ENCODE measurements around the gene CYP26B1. TPM values are rescaled to one million over a fixed set of nuclear protein-coding genes. Genes with fewer than 3 reads are reported as not detected.
"Not testable (repeated sequence)": the region's sequence is repeated elsewhere in the genome, so short reads cannot be mapped to it uniquely, and the experiment has no call there.

The CYP26B1 gene
- total RNA-seq, 4 donors from 2014 or later = 1.8 to 4.8 (median 2.3) TPM

DNA sequence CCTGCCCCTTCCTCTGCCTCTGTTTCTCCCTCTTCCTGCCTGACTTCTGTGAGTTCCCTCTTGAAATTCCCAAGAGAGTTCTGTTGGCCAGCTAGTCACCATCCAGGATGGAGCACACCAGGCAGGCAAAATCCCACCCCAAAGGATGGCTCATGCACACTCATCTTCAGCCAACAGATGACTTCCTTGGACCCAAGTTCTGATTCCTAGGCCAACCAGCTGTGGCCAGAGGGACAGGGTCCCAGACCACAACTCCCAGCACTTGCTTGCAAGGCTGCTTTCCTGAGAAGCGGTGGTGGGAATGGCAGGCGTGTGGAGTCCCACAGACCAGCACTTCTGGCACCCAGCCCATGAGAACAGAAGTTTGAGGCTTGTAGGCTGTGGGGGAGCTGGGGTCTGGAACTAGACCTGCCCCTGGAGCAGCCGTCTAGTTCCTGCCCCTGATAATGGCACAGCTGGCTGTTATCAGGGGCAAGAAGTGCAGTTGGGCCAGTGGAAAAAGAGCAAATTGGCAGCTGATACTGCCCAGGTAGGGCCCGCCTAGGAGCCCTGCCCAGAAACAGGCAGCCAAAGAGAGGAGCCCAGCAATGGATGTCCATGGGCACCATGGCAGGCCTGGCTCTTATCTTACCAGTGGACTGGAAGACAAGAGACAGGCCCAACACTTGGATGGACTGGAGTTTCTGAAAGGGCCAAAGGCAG lies 56.7 kb downstream of the CYP26B1 start:
- no peak for DNase-seq
- Histone ChIP-seq H3K9me3 (no peaks in the 10 kb centered on the region), H3K27ac (no peak overlapping the region), H3K4me1 (peaks cover 0 to 9% of the 10 kb centered on the region in 2 donors), H3K36me3 (no peaks in the 10 kb centered on the region), H3K4me3 (no peak overlapping the region), H3K27me3 (no peaks in the 10 kb centered on the region)
- TF ChIP-seq, protein P1, sequence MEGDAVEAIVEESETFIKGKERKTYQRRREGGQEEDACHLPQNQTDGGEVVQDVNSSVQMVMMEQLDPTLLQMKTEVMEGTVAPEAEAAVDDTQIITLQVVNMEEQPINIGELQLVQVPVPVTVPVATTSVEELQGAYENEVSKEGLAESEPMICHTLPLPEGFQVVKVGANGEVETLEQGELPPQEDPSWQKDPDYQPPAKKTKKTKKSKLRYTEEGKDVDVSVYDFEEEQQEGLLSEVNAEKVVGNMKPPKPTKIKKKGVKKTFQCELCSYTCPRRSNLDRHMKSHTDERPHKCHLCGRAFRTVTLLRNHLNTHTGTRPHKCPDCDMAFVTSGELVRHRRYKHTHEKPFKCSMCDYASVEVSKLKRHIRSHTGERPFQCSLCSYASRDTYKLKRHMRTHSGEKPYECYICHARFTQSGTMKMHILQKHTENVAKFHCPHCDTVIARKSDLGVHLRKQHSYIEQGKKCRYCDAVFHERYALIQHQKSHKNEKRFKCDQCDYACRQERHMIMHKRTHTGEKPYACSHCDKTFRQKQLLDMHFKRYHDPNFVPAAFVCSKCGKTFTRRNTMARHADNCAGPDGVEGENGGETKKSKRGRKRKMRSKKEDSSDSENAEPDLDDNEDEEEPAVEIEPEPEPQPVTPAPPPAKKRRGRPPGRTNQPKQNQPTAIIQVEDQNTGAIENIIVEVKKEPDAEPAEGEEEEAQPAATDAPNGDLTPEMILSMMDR (IDR thresholded peaks at IDR 0.05 in 4 of 5, conservative IDR thresholded peaks at IDR 0.05 in 1 of 5) = no peak
- no peak for TF ChIP-seq POLR2A (IDR thresholded peaks at IDR 0.05)
- in situ Hi-C loops (cut with MboI; ENCODE audit: low sequenced_read_pairs in 4 of 4) (no loop called here), intact Hi-C loops (cut with DNase I; ENCODE audit: low total_unique reads) (no loop called here)
- no peak for ATAC-seq

DNA sequence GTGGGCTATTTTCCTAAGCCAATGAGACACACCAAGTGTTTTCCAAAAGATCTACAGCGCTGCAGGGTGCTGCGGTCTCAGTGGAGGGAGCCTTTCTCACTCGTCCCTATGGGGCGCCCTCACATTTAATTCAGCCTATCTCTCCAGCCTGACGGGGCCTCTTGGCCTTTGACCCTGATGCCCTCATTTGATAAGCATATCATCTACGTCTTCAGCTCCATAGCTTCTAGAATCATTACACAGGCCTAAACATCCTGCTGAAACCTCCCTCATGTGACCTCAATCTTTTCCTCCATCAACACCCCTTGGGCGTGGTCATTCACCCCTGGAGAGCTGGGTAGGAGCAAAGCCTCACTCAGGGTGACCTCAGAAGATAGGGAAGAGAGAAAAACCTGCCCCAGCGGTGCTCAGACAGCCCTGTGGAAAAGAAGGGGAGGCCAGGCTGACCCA lies 57.4 kb downstream of the CYP26B1 start:
- Histone ChIP-seq H3K27me3 (no peaks in the 10 kb centered on the region), H3K9me3 (no peaks in the 10 kb centered on the region), H3K36me3 (no peaks in the 10 kb centered on the region), H3K27ac (no peak overlapping the region), H3K4me3 (no peak overlapping the region), H3K4me1 (peaks cover 0 to 2% of the 10 kb centered on the region in 2 donors)
- TF ChIP-seq, protein P1 (IDR thresholded peaks at IDR 0.05 in 4 of 5, conservative IDR thresholded peaks at IDR 0.05 in 1 of 5) = no peak
- TF ChIP-seq POLR2A (IDR thresholded peaks at IDR 0.05) = no peak
- in situ Hi-C loops (cut with MboI; ENCODE audit: low sequenced_read_pairs in 4 of 4) = no loop called here
- ATAC-seq (no peak), DNase-seq (no peak)
- intact Hi-C loops (cut with DNase I; ENCODE audit: low total_unique reads) = no loop called here

DNA sequence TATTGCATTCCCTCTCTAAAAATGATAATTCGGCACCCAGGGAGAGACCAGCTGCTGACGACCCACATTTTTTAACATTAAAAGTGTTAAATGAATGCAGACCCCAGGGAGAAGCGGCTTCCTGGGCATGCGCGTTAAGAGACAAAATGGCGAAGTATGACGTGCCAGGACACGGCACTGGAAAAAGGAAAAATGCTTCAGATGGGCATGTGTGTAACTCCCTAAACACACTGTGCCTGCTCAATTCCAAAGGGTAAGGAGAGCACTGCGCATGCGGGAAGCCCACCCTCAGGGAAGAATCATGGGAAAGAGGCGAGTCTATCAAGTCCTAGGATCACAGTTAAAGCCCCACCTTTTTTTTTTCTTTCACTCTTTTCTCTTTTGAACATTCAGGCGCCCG lies 58.1 kb downstream of the CYP26B1 start:
- H3K4me3 ChIP-seq = no peak overlapping the region
- H3K27me3 ChIP-seq = no peaks in the 10 kb centered on the region
- no peak overlapping the region for H3K27ac ChIP-seq
- intact Hi-C loops (cut with DNase I; ENCODE audit: low total_unique reads) = no loop called here
- H3K9me3 ChIP-seq = no peaks in the 10 kb centered on the region
- DNase-seq = no peak
- H3K4me1 ChIP-seq = no peaks in the 10 kb centered on the region
- in situ Hi-C loops (cut with MboI; ENCODE audit: low sequenced_read_pairs in 4 of 4) = no loop called here
- TF ChIP-seq, protein P1 (IDR thresholded peaks at IDR 0.05 in 4 of 5, conservative IDR thresholded peaks at IDR 0.05 in 1 of 5) = no peak
- no peak for TF ChIP-seq POLR2A (IDR thresholded peaks at IDR 0.05)
- no peak for ATAC-seq
- H3K36me3 ChIP-seq = no peaks in the 10 kb centered on the region

DNA sequence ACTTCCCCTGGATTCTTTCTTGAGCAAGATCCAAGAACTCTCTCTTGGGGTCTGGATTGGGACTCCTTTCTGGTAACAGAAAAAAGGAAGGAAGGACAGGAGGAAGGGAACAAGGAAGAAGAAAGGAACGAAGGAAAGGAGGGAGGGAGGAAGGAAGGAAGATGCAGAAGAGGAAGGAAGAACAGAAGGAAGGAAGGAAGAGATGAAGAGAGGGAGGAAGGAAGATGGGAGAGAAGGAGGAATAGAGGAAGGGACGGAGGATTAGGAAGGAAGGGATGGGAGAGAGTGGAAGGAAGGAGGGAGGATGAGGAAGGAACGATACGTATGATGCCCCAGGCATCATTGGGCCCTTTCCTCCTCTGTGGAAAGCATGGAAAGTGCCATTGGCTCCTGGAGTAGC lies 58.6 kb downstream of the CYP26B1 start:
- in situ Hi-C loops (cut with MboI; ENCODE audit: low sequenced_read_pairs in 4 of 4) (no loop called here), intact Hi-C loops (cut with DNase I; ENCODE audit: low total_unique reads) (no loop called here)
- no peak for DNase-seq
- H3K9me3 ChIP-seq = no peaks in the 10 kb centered on the region
- no peaks in the 10 kb centered on the region for H3K4me1 ChIP-seq
- H3K27ac ChIP-seq = no peak overlapping the region
- no peak for ATAC-seq
- no peaks in the 10 kb centered on the region for H3K27me3 ChIP-seq
- H3K4me3 ChIP-seq = no peak overlapping the region
- H3K36me3 ChIP-seq = no peaks in the 10 kb centered on the region
- TF ChIP-seq POLR2A (IDR thresholded peaks at IDR 0.05) = no peak
- TF ChIP-seq, protein P1 (IDR thresholded peaks at IDR 0.05 in 4 of 5, conservative IDR thresholded peaks at IDR 0.05 in 1 of 5) = no peak

DNA sequence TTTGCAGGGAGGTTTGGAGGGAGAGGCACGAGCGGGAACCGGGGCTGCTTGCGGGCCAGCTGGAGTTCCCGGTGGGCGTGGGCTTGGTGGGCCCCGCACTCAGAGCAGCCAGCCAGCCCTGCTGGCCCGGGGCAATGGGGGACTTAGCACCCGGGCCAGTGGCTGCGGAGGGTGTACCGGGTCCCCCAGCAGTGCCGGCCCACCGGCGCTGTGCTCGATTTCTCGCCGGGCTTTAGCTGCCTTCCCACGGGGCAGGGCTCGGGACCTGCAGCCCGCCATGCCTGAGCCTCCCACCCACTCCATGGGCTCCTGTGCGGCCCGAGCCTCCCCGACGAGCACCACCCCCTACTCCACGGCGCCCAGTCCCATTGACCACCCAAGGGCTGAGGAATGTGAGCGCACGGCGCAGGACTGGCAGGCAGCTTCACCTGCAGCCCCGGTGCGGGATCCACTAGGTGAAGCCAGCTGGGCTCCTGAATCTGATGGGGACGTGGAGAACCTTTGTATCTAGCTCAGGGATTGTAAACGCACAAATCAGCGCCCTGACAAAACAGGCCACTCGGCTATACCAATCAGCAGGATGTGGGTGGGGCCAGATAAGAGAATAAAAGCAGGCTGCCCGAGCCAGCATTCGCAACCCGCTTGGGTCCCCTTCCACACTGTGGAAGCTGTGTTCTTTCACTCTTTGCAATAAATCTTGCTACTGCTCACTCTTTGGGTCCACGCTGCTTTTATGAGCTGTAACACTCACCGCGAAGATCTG lies 60.6 kb downstream of the CYP26B1 start:
- intact Hi-C loops (cut with DNase I; ENCODE audit: low total_unique reads); in situ Hi-C loops (cut with MboI; ENCODE audit: low sequenced_read_pairs in 4 of 4): not testable (repeated sequence)

More for the DNA sequence above, 60.6 kb downstream of the CYP26B1 start:
- H3K4me1 ChIP-seq, H3K9me3 ChIP-seq, H3K27ac ChIP-seq, ATAC-seq, H3K4me3 ChIP-seq, DNase-seq, H3K27me3 ChIP-seq, H3K36me3 ChIP-seq: not testable (repeated sequence)
